Pons (tissue), 1 donor: ENCODE data around the gene LRRC7.
"Not testable (repeated sequence)": the region's sequence is repeated elsewhere in the genome, so short reads cannot be mapped to it uniquely, and the experiment has no call there.

ENCODE experiments used
- DNase-seq: peaks from one replicate; pipeline ENCODE4 v3.0.0-alpha.2; 2016; ENCODE audit warnings: low spot score

Gene LRRC7

GRCh38 chr1:70041317-70042045 is 473.8 kb downstream of the LRRC7 start:
- no peak for DNase-seq

- DNase-seq = peak; percentile 17
Observed at GRCh38 chr1:70042090-70042731, 474.5 kb downstream of the LRRC7 start.

- DNase-seq = no peak
Observed at GRCh38 chr1:70043804-70044203, 476.1 kb downstream of the LRRC7 start.

- DNase-seq = no peak
Observed at GRCh38 chr1:70044832-70045231, 477.1 kb downstream of the LRRC7 start.

- DNase-seq = not testable (repeated sequence)
Observed at GRCh38 chr1:70045581-70045980, 477.9 kb downstream of the LRRC7 start.

- no peak for DNase-seq
Observed at GRCh38 chr1:70048336-70049094, 480.8 kb downstream of the LRRC7 start.

GRCh38 chr1:70051926-70052325 is 484.2 kb downstream of the LRRC7 start:
- DNase-seq = no peak

- DNase-seq = no peak
Observed at GRCh38 chr1:70057500-70057899, 489.8 kb downstream of the LRRC7 start.

GRCh38 chr1:70061231-70061630 is 493.5 kb downstream of the LRRC7 start:
- DNase-seq = peak; percentile 43

- DNase-seq = no peak
Observed at GRCh38 chr1:70063861-70064260, 496.1 kb downstream of the LRRC7 start.

- no peak for DNase-seq
Observed at GRCh38 chr1:70066711-70067110, 499.0 kb downstream of the LRRC7 start.

- DNase-seq = no peak
Observed at GRCh38 chr1:70071601-70072000, 503.9 kb downstream of the LRRC7 start.

- DNase-seq = no peak
Observed at GRCh38 chr1:70072231-70072751, 504.6 kb downstream of the LRRC7 start.

- DNase-seq = no peak
Observed at GRCh38 chr1:70075761-70076160, 508.0 kb downstream of the LRRC7 start.

- no peak for DNase-seq
Observed at GRCh38 chr1:70077066-70077465, 509.3 kb downstream of the LRRC7 start.

- DNase-seq = no peak
Observed at GRCh38 chr1:70079546-70079945, 511.8 kb downstream of the LRRC7 start.

GRCh38 chr1:70083519-70083918 is 515.8 kb downstream of the LRRC7 start:
- DNase-seq = no peak

GRCh38 chr1:70084314-70084915 is 516.7 kb downstream of the LRRC7 start:
- DNase-seq = no peak

- no peak for DNase-seq
Observed at GRCh38 chr1:70085521-70085920, 517.8 kb downstream of the LRRC7 start.

GRCh38 chr1:70086897-70087296 is 519.2 kb downstream of the LRRC7 start:
- no peak for DNase-seq

GRCh38 chr1:70090141-70090540 is 522.4 kb downstream of the LRRC7 start:
- no peak for DNase-seq

- DNase-seq = no peak
Observed at GRCh38 chr1:70090875-70091274, 523.2 kb downstream of the LRRC7 start.
